ENCODE measurements around the gene MYH11.
"Not testable (repeated sequence)": the region's sequence is repeated elsewhere in the genome, so short reads cannot be mapped to it uniquely, and the experiment has no call there.

MYH11 gene

GRCh38 chr16:15690296-15690695 is 166.5 kb downstream of the MYH11 start:
- FAIRE-seq: no peak
- DNase-seq (ENCODE audit: insufficient read length, low spot score): no peak

DNA sequence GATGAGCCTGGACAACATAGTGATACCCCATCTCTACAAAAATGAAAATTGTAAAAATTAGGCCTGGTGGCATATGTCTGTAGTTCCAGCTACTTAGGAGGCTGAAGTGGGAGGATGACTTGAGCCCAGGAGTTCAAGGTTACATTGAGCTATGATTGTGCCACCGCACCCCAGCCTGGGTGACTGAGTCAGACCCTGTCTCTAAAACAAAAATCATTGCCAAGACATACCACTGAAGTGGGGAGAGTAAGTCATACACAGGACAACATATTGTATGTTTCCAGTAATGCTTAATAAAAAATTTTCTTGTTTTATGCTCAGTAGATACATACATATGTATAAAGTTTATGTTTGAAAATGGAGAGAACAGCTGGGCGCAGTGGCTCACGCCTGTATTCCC is 167.5 kb downstream of the MYH11 start:
- DNase-seq (ENCODE audit: insufficient read length, low spot score) (no peak), FAIRE-seq (no peak)

DNA sequence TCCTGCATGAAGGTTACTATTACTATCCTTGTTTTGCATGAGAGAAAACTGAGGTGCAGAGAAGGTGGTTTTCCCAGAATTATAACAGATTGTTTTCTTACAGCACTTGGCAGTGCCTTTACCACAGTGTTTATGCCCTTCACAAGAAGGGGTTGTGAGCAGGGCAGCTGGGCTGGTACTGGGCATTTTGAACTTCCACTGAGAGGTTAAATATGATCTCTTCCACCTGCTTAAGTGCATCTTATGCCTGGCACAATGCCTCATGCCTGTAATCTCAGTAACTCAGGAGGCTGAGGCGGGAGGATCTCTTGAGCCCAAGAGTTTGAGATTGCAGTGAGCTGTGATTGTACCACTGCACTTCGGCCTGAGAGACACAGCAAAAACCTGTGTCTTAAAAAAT is 170.5 kb downstream of the MYH11 start:
- FAIRE-seq: no peak

DNA sequence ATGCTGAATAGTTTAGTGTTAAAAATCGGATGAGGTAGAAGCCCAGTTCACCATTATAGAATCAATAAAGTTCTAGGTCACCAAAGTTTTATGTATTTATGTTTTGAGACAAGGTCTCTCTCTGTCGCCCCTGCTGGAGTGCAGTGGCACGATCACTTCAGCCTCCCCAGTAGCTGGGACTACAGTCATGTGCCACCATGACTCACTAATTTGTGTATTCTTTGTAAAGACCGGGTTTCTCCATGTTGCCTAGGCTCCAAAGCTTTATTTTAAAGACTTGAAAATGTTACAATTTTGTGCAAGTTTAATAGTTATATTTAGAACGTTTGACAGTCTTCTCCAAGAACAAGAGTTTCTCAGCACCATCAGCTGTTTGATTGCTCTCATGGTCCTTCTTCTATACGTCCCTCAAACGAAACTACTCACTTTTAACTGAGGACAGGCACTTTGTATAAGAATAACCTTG is 174.7 kb downstream of the MYH11 start:
- FAIRE-seq (no peak), DNase-seq (ENCODE audit: insufficient read length, low spot score) (no peak)

More for the DNA sequence above, 170.5 kb downstream of the MYH11 start:
- DNase-seq (ENCODE audit: insufficient read length, low spot score): no peak

DNA sequence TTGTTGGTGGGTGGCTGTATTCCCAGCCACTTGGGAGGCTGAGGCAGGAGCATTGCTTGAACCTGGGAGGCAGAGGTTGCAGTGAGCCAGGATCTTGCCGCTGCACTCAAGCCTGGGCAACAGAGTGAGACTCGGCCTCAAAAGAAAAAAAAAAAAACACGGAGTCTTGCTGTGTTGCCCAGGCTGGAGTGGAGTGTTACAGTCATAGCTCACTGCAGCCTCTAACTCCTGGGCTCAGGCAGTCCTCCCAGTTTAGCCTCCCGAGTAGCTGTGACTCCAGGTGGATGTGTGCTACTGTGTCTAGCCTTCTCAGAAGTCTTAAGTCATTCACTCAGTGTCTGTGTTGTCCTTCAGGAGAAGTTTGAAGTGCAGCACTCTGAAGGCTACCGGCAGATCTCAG is 179.4 kb downstream of the MYH11 start:
- no peak for DNase-seq (ENCODE audit: insufficient read length, low spot score)
- no peak for FAIRE-seq

- no peak for DNase-seq (ENCODE audit: insufficient read length, low spot score)
- FAIRE-seq: no peak
Observed at GRCh38 chr16:15676506-15676905, 180.3 kb downstream of the MYH11 start.

GRCh38 chr16:15674571-15674970 is 182.3 kb downstream of the MYH11 start:
- DNase-seq (ENCODE audit: insufficient read length, low spot score) (no peak), FAIRE-seq (no peak)

GRCh38 chr16:15672514-15673167 is 184.2 kb downstream of the MYH11 start:
- DNase-seq (ENCODE audit: insufficient read length, low spot score) (no peak), FAIRE-seq (no peak)

DNA sequence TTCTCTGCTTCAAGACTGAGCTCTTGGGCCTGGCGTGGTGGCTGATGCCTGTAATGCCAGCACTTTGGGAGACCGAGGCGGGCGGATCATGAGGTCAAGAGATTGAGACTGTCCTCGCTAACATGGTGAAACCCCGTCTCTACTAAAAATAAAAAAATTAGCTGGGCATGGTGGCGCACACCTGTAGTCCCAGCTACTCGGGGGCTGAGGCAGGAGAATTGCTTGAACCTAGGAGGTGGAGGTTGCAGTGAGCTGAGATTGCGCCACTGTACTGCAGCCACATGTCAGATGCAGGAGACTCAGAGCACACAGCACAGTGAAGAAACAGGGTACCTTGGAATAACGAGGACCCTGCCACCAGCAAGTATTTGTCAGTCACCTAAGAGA is 184.7 kb downstream of the MYH11 start:
- not testable (repeated sequence) for DNase-seq (ENCODE audit: insufficient read length, low spot score); FAIRE-seq

GRCh38 chr16:15671530-15672117 is 185.2 kb downstream of the MYH11 start:
- FAIRE-seq (no peak), DNase-seq (ENCODE audit: insufficient read length, low spot score) (no peak)

DNA sequence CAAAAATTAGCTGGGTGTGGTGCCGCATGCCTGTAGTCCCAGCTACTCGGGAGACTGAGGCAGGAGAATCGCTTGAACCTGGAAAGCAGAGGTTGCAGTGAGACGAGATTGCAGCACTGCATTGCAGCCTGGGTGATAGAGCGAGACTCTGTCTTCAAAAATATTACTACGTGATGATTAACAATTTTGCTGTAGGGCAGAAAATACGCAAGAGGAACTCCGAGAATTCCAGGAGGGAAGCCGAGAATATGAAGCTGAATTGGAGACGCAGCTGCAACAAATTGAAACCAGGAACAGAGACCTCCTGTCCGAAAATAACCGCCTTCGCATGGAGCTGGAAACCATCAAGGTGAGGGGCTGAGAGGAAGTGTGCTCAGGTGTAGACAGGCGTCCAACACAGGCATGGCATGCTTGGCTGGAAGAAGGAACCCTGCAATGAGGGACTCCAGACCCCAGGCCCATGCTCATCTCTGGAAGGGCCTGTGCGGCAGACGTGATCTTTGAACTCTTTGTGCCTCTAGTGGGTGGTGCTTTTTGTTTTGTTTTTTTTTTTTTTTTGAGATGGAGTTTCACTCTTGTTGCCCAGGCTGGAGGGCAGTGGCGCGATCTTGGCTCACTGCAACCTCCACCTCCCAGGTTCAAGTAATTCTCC is 189.6 kb downstream of the MYH11 start:
- no peak for DNase-seq (ENCODE audit: insufficient read length, low spot score)
- no peak for FAIRE-seq

GRCh38 chr16:15665107-15665506 is 191.7 kb downstream of the MYH11 start:
- no peak for FAIRE-seq
- DNase-seq (ENCODE audit: insufficient read length, low spot score): no peak

DNA sequence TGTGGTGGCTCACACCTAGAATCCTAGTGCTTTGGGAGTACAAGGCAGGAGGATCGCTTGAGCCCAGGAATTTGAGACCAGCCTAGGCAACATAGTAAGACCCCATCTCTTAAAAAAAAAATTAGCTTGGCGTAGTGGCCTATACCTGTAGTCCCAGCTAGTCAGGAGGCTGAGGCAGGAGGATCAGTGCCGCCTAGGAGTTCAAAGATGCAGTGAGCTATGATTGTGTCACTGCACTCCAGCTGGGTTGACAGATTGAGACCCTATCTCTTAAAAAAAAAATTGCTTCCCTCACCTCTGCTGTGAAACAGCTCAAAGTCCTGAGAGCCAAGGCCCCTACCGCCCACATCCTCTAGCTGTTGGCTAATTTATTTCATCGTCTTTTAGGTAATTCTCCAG is 196.6 kb downstream of the MYH11 start:
- DNase-seq (ENCODE audit: insufficient read length, low spot score): no peak
- no peak for FAIRE-seq

- FAIRE-seq: no peak
Observed at GRCh38 chr16:15658556-15658955, 198.3 kb downstream of the MYH11 start.

GRCh38 chr16:15658149-15658548 is 198.7 kb downstream of the MYH11 start:
- FAIRE-seq (no peak), DNase-seq (ENCODE audit: insufficient read length, low spot score) (no peak)

More at GRCh38 chr16:15658556-15658955, 198.3 kb downstream of the MYH11 start:
- DNase-seq (ENCODE audit: insufficient read length, low spot score): no peak

- DNase-seq (ENCODE audit: insufficient read length, low spot score); FAIRE-seq: not testable (repeated sequence)
Observed at GRCh38 chr16:15655561-15655960, 201.3 kb downstream of the MYH11 start.

DNA sequence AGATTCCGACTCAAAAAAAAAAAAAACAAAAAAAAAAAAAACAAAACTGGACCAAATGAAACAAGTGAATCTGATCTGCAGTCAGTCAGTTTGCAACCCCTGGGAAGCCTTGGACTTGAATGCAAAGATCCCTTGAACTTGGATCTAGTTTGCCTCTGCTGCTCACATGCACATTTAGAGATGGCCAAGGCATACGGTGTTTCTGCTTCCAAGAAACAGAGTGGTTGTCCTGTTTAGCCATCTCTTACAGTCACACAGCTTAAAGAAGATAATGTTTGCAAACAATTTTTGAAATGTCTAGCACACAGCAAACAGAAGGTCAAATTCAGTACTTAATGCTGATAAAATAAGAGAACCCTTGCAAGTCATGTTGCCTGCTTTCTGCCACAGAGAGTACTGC is 202.2 kb downstream of the MYH11 start:
- FAIRE-seq: no peak
- no peak for DNase-seq (ENCODE audit: insufficient read length, low spot score)

DNA sequence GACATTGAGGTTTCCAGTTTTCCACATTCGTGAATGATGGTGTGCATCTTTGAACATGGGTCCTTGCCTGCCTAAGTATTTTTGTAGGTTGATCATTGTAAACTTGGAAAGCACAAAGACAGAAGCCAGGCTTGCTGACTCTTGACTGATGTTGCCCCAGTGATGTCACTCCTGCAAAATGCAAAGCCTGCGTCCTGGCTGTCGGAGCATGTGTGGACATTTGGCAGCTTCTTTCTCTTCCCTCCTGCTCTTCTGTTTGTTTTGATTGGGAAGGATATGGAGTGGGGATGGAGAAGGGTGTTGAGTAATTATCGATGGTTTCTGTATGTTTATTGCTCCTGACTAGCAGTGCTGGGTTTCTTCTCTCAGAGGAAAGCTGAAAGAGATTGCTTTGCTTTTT is 203.6 kb downstream of the MYH11 start:
- FAIRE-seq (no peak), DNase-seq (ENCODE audit: insufficient read length, low spot score) (no peak)

All from GM19239 (cell line).